ENCODE data around the gene PCSK2.

PCSK2 gene

GRCh38 chr20:17343656-17344452 is 117.0 kb downstream of the PCSK2 start:
- no peak for DNase-seq

DNA sequence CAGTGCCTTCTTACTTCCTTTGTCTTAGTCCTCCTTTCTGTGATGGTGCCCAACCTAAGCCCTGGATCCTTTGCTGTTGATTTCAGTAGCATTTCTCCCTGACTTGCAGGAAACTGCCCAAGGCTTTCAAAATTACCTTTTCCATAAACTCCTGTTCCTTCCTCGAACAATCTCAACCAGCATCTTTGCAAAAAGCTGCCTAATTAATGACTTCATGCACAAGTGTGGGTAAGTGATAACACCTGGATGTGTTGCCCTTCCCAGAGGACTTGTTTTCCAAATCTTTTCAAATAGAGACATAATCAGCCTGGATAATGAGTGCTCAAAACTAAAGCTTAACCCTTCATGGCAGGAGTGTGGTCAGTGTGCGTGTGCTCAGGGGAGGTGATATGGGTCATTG is 118.0 kb downstream of the PCSK2 start:
- DNase-seq = no peak

- DNase-seq = no peak
Observed at GRCh38 chr20:17345321-17345720, 118.5 kb downstream of the PCSK2 start.

DNA sequence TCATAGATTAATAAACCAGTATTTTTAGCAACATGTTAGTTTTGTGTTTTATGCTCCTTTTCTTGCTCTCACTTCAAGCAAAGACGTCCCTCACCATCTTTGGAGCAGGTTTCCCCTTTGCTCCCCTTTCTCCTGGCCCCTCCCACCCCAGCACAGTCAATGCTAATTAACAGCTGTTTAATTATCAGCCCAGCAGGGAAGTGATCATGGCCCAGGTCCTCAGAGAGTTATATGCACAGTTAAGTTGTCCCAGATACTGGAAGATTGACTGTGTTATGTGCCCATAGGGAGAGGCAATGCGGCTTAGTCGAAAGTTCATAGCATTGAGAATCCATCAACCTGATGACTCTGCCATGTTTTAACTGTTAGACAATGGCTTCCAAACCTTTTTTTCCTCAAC is 123.5 kb downstream of the PCSK2 start:
- no peak for DNase-seq

DNA sequence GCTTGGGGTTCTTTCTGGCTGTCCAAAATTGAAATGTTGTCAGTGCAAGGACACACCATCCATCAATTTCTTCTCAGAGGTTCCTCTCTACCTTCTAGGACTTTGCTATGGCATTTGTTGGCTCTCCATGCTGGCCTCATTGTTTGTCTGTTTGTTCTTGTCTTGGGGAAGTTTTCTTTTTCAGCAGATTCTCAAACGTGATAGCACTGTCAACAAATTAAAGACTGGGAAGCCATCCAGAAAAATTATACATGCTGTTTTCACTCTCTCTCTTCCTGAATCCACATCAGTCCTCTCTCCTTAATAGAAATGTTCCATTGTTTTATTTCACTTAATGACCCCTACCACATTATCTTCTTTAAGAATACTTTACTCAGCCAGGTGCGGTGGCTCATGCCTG is 130.4 kb downstream of the PCSK2 start:
- DNase-seq = no peak

DNA sequence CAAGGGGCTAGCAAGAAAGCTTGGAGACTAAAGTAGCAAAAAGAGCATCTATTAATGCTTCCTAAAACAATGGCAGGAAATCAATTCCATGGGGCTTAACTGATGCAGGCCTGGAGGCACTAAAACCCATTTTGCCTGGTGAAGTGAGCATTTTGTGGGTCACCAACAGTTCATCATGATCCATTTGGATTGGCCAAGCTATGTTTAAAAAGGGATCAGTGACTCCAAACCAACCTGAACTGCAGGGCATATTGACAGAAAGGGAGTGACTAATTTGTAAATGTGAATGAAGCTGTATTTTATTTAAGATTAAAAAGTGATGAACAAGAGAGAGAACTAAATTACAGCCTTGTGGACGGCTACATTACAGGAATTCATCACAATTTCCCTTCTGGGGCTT is 132.0 kb downstream of the PCSK2 start:
- no peak for DNase-seq

GRCh38 chr20:17364681-17365080 is 137.8 kb downstream of the PCSK2 start:
- no peak for DNase-seq

GRCh38 chr20:17365831-17366230 is 139.0 kb downstream of the PCSK2 start:
- no peak for DNase-seq

- DNase-seq = no peak
Observed at GRCh38 chr20:17369506-17369905, 142.7 kb downstream of the PCSK2 start.

- DNase-seq = no peak
Observed at GRCh38 chr20:17372806-17373440, 146.1 kb downstream of the PCSK2 start.

DNA sequence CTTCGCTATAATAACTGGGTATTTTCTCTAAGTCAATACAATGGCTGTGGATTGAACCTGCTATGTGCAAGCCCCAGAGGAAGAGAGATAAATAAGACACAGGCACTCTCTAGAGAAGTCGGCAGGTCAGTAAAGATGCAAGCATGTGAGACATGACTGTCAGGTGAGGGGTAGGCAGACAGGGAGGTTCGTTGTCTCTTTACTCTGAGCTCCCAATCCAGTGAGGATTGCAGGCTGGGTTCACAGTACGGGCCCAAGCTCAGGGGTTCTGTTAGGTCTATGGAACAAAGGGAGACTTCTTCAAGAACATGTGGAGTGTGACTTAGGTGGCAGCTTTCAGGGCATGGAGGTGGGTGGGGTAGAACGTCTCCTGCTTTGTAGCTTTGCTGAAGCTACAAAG is 147.2 kb downstream of the PCSK2 start:
- DNase-seq = no peak

- DNase-seq = no peak
Observed at GRCh38 chr20:17376031-17376430, 149.2 kb downstream of the PCSK2 start.

DNA sequence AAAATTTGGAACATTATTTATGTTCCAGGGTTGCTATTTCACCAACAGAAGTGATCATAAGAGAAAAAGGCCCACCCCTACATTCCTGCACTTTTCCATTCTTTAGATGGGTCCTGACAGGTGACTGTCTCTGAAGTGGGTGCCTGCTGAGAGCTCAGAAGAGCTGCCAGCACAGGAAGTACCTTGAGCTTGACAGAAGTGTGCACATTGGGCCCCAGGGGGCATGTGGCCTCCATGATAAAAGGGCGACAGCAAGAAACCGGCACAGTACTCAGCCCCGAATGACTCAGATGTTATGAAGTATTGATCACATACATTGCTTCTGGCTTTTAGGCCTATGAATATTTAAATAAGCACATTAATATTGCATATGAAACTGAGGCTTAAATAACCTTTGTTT is 150.4 kb downstream of the PCSK2 start:
- DNase-seq = no peak

GRCh38 chr20:17379651-17380050 is 152.8 kb downstream of the PCSK2 start:
- DNase-seq = no peak

GRCh38 chr20:17380801-17381200 is 154.0 kb downstream of the PCSK2 start:
- no peak for DNase-seq

- DNase-seq = no peak
Observed at GRCh38 chr20:17381724-17382123, 154.9 kb downstream of the PCSK2 start.

DNA sequence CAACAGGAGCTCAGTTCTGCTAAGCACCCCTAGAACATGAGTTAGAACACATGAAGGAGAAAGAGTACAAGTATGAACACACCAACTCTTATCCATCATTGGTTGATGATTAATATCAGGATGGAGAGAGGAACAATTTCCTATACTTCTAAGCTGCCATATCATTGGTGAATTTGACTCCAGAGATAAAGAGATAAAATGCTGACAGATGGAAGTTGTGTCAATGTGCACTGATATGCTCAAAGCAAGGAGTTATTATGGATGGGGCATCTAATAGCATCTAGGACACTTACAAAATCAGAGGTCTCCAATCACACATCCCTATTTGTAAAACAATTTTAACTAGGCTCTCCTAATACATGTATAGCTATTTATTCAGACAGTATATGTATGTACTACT is 159.0 kb downstream of the PCSK2 start:
- no peak for DNase-seq

- no peak for DNase-seq
Observed at GRCh38 chr20:17390655-17391054, 163.8 kb downstream of the PCSK2 start.

DNA sequence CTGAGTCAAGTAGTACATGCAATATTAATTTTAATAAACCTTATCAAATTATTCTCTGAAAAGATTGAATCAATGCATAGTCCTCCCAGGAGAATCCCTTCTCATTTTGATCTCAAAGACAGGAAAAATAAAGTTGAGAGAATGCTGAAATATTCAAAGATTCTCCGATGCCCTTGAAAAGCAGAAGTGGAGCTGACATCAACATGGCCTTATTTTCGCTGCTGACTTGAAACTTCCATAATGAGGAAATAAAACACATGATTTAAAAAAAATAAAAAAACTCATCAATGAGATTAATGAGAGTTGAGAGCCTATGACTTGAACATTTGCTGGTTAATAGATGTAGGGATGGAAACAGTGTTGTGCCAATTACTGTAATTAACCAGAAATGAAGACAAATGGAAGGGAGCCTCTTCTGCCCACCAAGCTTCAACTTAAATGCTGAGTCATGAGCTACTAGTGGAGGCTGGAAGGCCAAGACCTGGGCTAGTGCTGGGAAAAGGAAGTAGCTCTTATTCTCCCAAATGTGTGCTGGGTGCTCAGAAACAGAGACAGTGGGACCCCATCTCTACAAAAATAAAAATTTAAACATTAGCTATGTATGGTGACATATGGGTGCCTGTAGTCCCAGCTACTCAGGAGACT is 164.4 kb downstream of the PCSK2 start:
- DNase-seq = no peak

DNA sequence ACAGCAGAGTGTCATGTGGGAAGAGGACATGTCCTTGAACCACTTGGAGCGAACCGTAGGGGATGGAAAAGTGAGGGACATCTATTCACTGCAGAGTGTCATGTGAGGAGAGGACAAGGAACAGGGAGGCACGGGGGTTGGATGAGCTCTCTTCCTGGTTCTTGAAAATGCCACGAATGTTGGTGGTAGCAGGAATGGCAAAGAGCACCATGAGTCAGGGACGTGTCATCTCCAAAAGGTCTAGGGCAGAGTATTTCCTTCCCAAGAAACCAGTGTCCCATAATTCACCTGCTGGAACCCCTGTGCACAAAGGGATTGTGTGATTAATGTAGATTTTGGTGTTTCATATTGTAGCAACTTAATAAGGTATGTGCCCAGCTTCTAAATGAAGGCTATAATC is 167.6 kb downstream of the PCSK2 start:
- DNase-seq = no peak

DNA sequence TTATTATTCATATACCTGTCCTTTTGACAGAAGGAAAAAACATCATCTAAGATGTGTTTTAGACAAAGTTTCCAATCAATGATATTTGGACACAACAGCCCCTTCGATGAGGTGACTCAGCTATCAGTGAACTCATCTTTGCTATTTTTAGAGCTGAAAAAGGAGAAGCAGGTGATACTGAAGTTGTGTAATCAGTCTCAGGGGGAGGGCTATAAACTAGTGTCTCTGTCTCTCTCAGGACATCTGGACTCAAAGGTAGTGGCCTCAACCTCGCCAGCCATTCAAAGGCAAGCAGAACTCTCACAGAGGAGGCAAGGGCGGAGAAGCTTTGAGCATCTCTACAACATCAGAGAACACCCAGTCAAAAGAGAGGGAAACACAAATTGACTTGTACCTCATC is 168.9 kb downstream of the PCSK2 start:
- no peak for DNase-seq

- no peak for DNase-seq
Observed at GRCh38 chr20:17399303-17399985, 172.6 kb downstream of the PCSK2 start.

DNA sequence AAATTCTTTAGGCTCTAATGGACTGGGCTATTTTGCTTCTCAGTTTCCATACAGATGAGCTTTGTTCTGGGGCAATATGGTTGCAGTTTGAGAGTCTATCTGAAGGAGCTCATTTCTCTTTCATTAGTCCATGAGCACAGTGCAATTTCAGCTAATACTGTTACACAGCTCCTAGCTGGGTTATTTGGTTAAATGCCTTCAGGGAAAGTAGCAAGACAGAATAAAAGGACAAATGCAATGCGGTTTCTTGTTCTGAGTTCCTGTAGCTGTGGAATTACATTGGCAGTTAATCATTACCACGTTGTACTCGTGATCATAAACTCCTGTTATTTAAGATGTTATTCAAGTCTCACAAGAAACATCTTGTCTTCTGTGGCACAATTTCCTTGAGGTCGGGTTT is 176.6 kb downstream of the PCSK2 start:
- no peak for DNase-seq

Data from NCI-H1436 treated with DMSO at 0.1 percent for 48 hours (cell line).